Body of pancreas (tissue), 4 donors: Measurements from ENCODE around the gene LHFPL6. TPM values are rescaled to one million over a fixed set of nuclear protein-coding genes. Genes with fewer than 3 reads are reported as not detected.
"Not testable (repeated sequence)": the region's sequence is repeated elsewhere in the genome, so short reads cannot be mapped to it uniquely, and the experiment has no call there.

Source experiments
- ATAC-seq: fragments of 150-250 bp; one replicate; pipeline ENCODE4 v1.9.1; 2016
- DNase-seq, 4 donors: peaks; one replicate each; pipeline ENCODE4 v3.0.0-alpha.2; 2019
- H3K27ac ChIP-seq, 4 donors: fragments of 200-600 bp; sonication (generic); 1 replicate in 3 of 4; 2 replicates in 1 of 4; pipeline versions ENCODE4 v1.5.1 to v1.6.1; 2016 to 2019; ENCODE audit warnings: mild to moderate bottlenecking in 1 of 4, mixed read lengths in 1 of 4, moderate library complexity in 1 of 4
- H3K27me3 ChIP-seq, 2 donors: fragments of 200-600 bp; sonication (generic); one replicate each; pipeline ENCODE4 v1.6.0; 2016; ENCODE audit warnings: mild to moderate bottlenecking in 1 of 2
- H3K36me3 ChIP-seq, 2 donors: fragments of 200-600 bp; sonication (generic); replicated peaks in 1 of 2; 2 replicates each; pipeline ENCODE4 v1.5.1; 2016; ENCODE audit warnings: low read depth in 2 of 2; ENCODE audit not compliant: insufficient read depth in 1 of 2
- H3K4me1 ChIP-seq: fragments of 200-600 bp; sonication (generic); one replicate; pipeline ENCODE4 v1.6.0; 2016
- H3K4me3 ChIP-seq, 2 donors: fragments of 200-600 bp; sonication (generic); 1 replicate in 1 of 2; 2 replicates in 1 of 2; pipeline ENCODE4 v1.5.1; 2016 to 2019
- H3K9me3 ChIP-seq, 3 donors: fragments of 200-600 bp; sonication (generic); 1 replicate in 2 of 3; 2 replicates in 1 of 3; pipeline ENCODE4 v1.5.1; 2016
- POLR2A ChIP-seq, 3 donors: fragments of 450-650 bp; IDR thresholded peaks; one replicate each; pipeline ENCODE4 v1.6.1; 2016; ENCODE audit warnings: antibody characterized with exemption in 3 of 3, mild to moderate bottlenecking in 2 of 3
- WGBS, 2 donors: methylation state at CpG; one replicate each; pipeline ENCODE4 v1.1.5; 2017; 5-methylcytosine and 5-hydroxymethylcytosine counted together
- intact Hi-C: fragments of 100-400 bp; cut with DNase I; formaldehyde crosslinking; loops from one replicate; pipeline ENCODE4 v1.15.1; 2023
- total RNA-seq, 2 donors: library from RNA; depleted of rRNA; stranded (reverse); fragments of >200 nt; gene quantifications; one replicate each; pipeline ENCODE4 v1.1.0, GENCODE V29; 2016
- TF ChIP-seq, protein P1 (sequence below), 7 experiments: fragments of 450-650 bp in 4 of 7; fragments of 200-600 bp in 3 of 7; sonication (generic) in 3 of 7; IDR thresholded peaks; one replicate each; pipeline ENCODE4 v1.5.1; 2016 to 2019; ENCODE audit warnings: antibody characterized with exemption in 7 of 7

Gene LHFPL6
- total RNA-seq, 2 donors from 2014 or later: 18.4 to 30.7 TPM

- no peak for DNase-seq
- Histone ChIP-seq H3K27ac (no peak overlapping the region), H3K36me3 (no peaks in the 10 kb centered on the region), H3K4me3 (no peak overlapping the region), H3K9me3 (no peaks in the 10 kb centered on the region), H3K27me3 (no peaks in the 10 kb centered on the region), H3K4me1 (no peaks in the 10 kb centered on the region)
- TF ChIP-seq, protein P1, sequence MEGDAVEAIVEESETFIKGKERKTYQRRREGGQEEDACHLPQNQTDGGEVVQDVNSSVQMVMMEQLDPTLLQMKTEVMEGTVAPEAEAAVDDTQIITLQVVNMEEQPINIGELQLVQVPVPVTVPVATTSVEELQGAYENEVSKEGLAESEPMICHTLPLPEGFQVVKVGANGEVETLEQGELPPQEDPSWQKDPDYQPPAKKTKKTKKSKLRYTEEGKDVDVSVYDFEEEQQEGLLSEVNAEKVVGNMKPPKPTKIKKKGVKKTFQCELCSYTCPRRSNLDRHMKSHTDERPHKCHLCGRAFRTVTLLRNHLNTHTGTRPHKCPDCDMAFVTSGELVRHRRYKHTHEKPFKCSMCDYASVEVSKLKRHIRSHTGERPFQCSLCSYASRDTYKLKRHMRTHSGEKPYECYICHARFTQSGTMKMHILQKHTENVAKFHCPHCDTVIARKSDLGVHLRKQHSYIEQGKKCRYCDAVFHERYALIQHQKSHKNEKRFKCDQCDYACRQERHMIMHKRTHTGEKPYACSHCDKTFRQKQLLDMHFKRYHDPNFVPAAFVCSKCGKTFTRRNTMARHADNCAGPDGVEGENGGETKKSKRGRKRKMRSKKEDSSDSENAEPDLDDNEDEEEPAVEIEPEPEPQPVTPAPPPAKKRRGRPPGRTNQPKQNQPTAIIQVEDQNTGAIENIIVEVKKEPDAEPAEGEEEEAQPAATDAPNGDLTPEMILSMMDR (IDR thresholded peaks at IDR 0.05): no peak
- no peak for TF ChIP-seq POLR2A (IDR thresholded peaks at IDR 0.05)
- intact Hi-C loops: no loop called here
- no peak for ATAC-seq
- WGBS, 2 donors: 0 to 27% methylated on average over 1 of the region's 1 CpG
These were observed 261.7 kb downstream of the LHFPL6 start for GRCh38 chr13:39341251-39341650.

DNA sequence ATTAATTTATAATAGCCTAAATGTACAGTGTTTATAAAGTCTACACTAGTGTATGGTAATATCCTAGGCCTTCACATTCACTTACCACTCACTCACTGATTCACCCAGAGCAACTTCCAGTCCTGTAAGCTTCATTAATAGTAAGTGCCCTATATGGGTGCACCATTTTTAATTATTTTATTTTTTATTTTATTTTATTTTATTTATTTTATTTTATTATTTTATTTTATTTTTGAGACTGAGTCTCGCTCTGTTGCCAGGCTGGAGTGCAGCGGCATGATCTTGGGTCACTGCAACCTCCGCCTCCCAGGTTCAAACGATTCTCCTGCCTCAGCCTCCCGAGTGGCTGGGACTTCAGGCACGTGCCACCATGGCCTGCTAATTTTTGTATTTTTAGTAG is 264.9 kb downstream of the LHFPL6 start:
- intact Hi-C loops, ATAC-seq, H3K36me3 ChIP-seq, H3K4me1 ChIP-seq, H3K27ac ChIP-seq, H3K9me3 ChIP-seq, H3K27me3 ChIP-seq, H3K4me3 ChIP-seq, DNase-seq: not testable (repeated sequence)
- WGBS, 2 donors: 89 to 94% methylated on average over 6 of the region's 6 CpGs

DNA sequence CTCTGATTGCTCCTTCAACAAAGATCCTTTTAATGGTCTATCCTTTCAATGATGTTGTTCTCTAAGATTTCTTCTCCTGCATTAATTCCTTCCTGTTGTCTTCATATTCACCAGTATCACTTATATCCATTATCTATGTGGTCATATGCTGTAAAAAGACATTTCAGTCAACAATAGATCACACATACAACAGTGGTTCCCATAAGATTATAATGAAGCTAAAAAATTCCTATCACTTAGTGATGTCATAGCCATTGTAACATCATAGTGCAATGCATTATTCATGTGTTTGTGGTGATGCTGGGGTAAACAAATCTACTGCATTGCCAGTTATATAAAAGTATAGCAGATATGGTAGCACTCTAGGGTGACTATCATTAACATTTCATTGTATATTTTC is 266.1 kb downstream of the LHFPL6 start:
- Histone ChIP-seq H3K27ac (no peak overlapping the region), H3K4me1 (no peaks in the 10 kb centered on the region), H3K9me3 (no peaks in the 10 kb centered on the region), H3K4me3 (no peak overlapping the region), H3K27me3 (no peaks in the 10 kb centered on the region), H3K36me3 (no peaks in the 10 kb centered on the region)
- intact Hi-C loops: no loop called here
- no peak for TF ChIP-seq POLR2A (IDR thresholded peaks at IDR 0.05)
- TF ChIP-seq, protein P1 (IDR thresholded peaks at IDR 0.05): no peak
- DNase-seq (no peak), ATAC-seq (no peak)

DNA sequence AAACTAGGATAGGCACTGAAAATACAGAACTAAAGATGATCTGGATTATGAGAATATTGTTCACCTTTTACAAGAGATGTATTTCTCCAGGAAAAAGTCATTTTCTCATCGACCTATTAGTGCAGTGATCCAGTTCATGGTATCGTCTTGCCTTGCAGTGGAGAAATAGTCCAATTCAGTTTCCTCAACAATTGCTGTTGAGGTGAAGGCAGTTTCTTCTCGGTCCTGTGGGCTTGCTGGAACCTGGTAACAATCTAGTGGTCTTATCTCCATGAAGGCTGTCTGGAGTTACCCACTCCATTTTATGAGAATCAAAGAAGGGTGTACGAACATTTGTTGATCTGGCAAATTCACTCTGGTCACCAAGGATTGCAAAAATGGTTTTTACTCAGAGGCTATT is 266.8 kb downstream of the LHFPL6 start:
- no peak for ATAC-seq
- TF ChIP-seq, protein P1 (IDR thresholded peaks at IDR 0.05): no peak
- no peak for TF ChIP-seq POLR2A (IDR thresholded peaks at IDR 0.05)

GRCh38 chr13:39335721-39336120 is 267.3 kb downstream of the LHFPL6 start:
- H3K27ac ChIP-seq: no peak overlapping the region
- TF ChIP-seq, protein P1 (IDR thresholded peaks at IDR 0.05): no peak
- TF ChIP-seq POLR2A (IDR thresholded peaks at IDR 0.05): no peak
- DNase-seq (no peak), ATAC-seq (no peak)
- intact Hi-C loops: no loop called here
- no peak overlapping the region for H3K4me3 ChIP-seq
- no peaks in the 10 kb centered on the region for H3K36me3 ChIP-seq
- no peaks in the 10 kb centered on the region for H3K4me1 ChIP-seq
- H3K9me3 ChIP-seq: no peaks in the 10 kb centered on the region
- no peaks in the 10 kb centered on the region for H3K27me3 ChIP-seq
- 57 to 70% methylated on average over 3 of the region's 3 CpGs for WGBS, 2 donors

More for the DNA sequence above, 266.8 kb downstream of the LHFPL6 start:
- intact Hi-C loops: no loop called here
- DNase-seq: no peak
- Histone ChIP-seq H3K27me3 (no peaks in the 10 kb centered on the region), H3K4me1 (no peaks in the 10 kb centered on the region), H3K9me3 (no peaks in the 10 kb centered on the region), H3K27ac (no peak overlapping the region), H3K4me3 (no peak overlapping the region), H3K36me3 (no peaks in the 10 kb centered on the region)
- 47 to 51% methylated on average over 4 of the region's 4 CpGs for WGBS, 2 donors
